NT2/D1 (cell line): ENCODE measurements around the gene CD3G.

Experiments used
- SUZ12 ChIP-seq: IDR thresholded peaks from 2 replicates; pipeline ENCODE4 v1.6.1; 2011; ENCODE audit not compliant: insufficient read length, insufficient read depth; ENCODE audit errors: extremely low read depth
- YY1 ChIP-seq: IDR thresholded peaks from 2 replicates; pipeline ENCODE4 v1.6.1; 2011; ENCODE audit not compliant: insufficient read length, insufficient read depth
- ZNF274 ChIP-seq: IDR thresholded peaks from 2 replicates; pipeline ENCODE4 v1.6.1; 2011; ENCODE audit warnings: mild to moderate bottlenecking, low read depth, low read length

GRCh38 chr11:118295815-118296454 lies 48.2 kb upstream of the CD3G start:
- no peak for TF ChIP-seq ZNF274
- TF ChIP-seq YY1, result no peak
- no peak for TF ChIP-seq SUZ12
